GM12878 (cell line): ENCODE measurements around the gene GPC3. TPM values are rescaled to one million over a fixed set of nuclear protein-coding genes. Genes with fewer than 3 reads are reported as not detected.

Experiments used
- ATAC-seq: fragments of 200-7000 bp; cut with Tn5 transposase; 3 replicates; pipeline ENCODE4 v1.9.1; 2020; ENCODE audit warnings: mild to moderate bottlenecking, moderate library complexity
- BruUV-seq: library from RNA; stranded (reverse); fragments of 400-500 nt; replicated peaks from 2 replicates; lab custom pipeline; 2021; lab: Mats Ljungman, UMichigan
- CTCF ChIA-PET: fragments of 300-600 bp; sonication (Branson Sonifier 250); formaldehyde crosslinking; extraction: SDS; loops from one replicate; lab custom pipeline; 2021; ENCODE audit warnings: inconsistent platforms; lab: Yijun Ruan, JAX
- POLR2A ChIA-PET: fragments of 350-600 bp; formaldehyde crosslinking; extraction: SDS; loops from one replicate; lab custom pipeline; 2021; ENCODE audit warnings: inconsistent platforms; lab: Charles Lee
- RAD21 ChIA-PET: fragments of 300-600 bp; sonication (Branson Sonifier 250); formaldehyde crosslinking; loops from one replicate; lab custom pipeline; 2023; ENCODE audit warnings: antibody characterized with exemption; ENCODE audit not compliant: unreplicated experiment; lab: Charles Lee
- SMC1A ChIA-PET: fragments of 300-600 bp; sonication (Branson Sonifier 250); formaldehyde crosslinking; loops from one replicate; lab custom pipeline; 2023; ENCODE audit not compliant: unreplicated experiment, uncharacterized antibody; lab: Charles Lee
- DNase-seq: peaks from one replicate; pipeline ENCODE4 v3.0.0-alpha.2; 2011; ENCODE audit warnings: low read depth, low spot score
- FAIRE-seq: peaks from 3 replicates; lab custom pipeline; 2011; peaks lifted over from hg19 to GRCh38; lab: Jason Lieb, UNC
- H2AFZ ChIP-seq: 2 replicates; pipeline ENCODE4 v1.6.0; 2011; ENCODE audit warnings: low read depth, low read length, control low read depth; ENCODE audit not compliant: control insufficient read depth
- H3K27ac ChIP-seq: 2 replicates; pipeline ENCODE4 v1.5.1; 2011; ENCODE audit warnings: control low read depth; ENCODE audit not compliant: control insufficient read depth, insufficient read depth
- H3K27me3 ChIP-seq, 2 experiments: replicated peaks in 1 of 2; 2 replicates each; pipeline versions ENCODE4 v1.6.0 to v1.6.1; 2011; ENCODE audit warnings: low read length in 1 of 2; ENCODE audit not compliant: control insufficient read depth in 2 of 2, insufficient read depth in 2 of 2
- H3K36me3 ChIP-seq, 2 experiments: 2 replicates each; pipeline ENCODE4 v1.5.1; 2011; ENCODE audit warnings: low read length in 1 of 2; ENCODE audit not compliant: control insufficient read depth in 2 of 2, insufficient read depth in 2 of 2
- H3K4me1 ChIP-seq: 2 replicates; pipeline ENCODE4 v1.6.1; 2011; ENCODE audit warnings: mild to moderate bottlenecking, low read length, moderate library complexity, mixed read lengths; ENCODE audit not compliant: control insufficient read depth, insufficient read depth
- H3K4me2 ChIP-seq: 2 replicates; pipeline ENCODE4 v1.6.0; 2011; ENCODE audit warnings: control low read depth; ENCODE audit not compliant: control insufficient read depth, insufficient read depth
- H3K4me3 ChIP-seq: fragments of 200-600 bp; sonication (generic); 2 replicates; pipeline ENCODE4 v1.5.1; 2016
- H3K79me2 ChIP-seq: 2 replicates; pipeline ENCODE4 v1.6.0; 2011; ENCODE audit warnings: low read length; ENCODE audit not compliant: control insufficient read depth, insufficient read depth
- H3K9ac ChIP-seq: 2 replicates; pipeline ENCODE4 v1.8.0; 2011; ENCODE audit warnings: low read length, control low read depth, mixed read lengths; ENCODE audit not compliant: control insufficient read depth, insufficient read depth
- H3K9me3 ChIP-seq: replicated peaks from 3 replicates; pipeline ENCODE4 v1.5.1; 2011; ENCODE audit warnings: mild to moderate bottlenecking, low read length; ENCODE audit not compliant: control insufficient read depth, insufficient read depth
- H4K20me1 ChIP-seq: 2 replicates; pipeline ENCODE4 v1.6.0; 2011; ENCODE audit not compliant: control insufficient read depth, insufficient read depth
- CREM ChIP-seq: IDR thresholded peaks from 2 replicates; pipeline ENCODE4 v1.6.1; 2014; ENCODE audit warnings: antibody characterized with exemption, low read depth
- GATAD2B ChIP-seq: fragments of 450-650 bp; conservative IDR thresholded peaks from 2 replicates; pipeline ENCODE4 v1.6.1; 2017; ENCODE audit warnings: low read depth, mild to moderate bottlenecking, moderate library complexity
- IRF4 ChIP-seq: IDR thresholded peaks from 2 replicates; pipeline ENCODE4 v1.6.1; 2011; ENCODE audit warnings: low read depth, low read length
- KLF5 ChIP-seq: fragments of 450-650 bp; IDR thresholded peaks from 2 replicates; pipeline ENCODE4 v1.6.1; 2014; ENCODE audit warnings: mild to moderate bottlenecking; ENCODE audit not compliant: partially characterized antibody
- MYC ChIP-seq: IDR thresholded peaks from 2 replicates; pipeline ENCODE4 v1.6.1; 2011; ENCODE audit warnings: mild to moderate bottlenecking, low read length, moderate library complexity, inconsistent platforms; ENCODE audit not compliant: insufficient read depth, insufficient replicate concordance, insufficient read length, severe bottlenecking
- NFYB ChIP-seq: IDR thresholded peaks from 2 replicates; pipeline ENCODE4 v1.6.1; 2011; ENCODE audit warnings: low read depth, mild to moderate bottlenecking, low read length, improper control_type of control experiment, moderate library complexity; ENCODE audit not compliant: insufficient read depth
- SIN3A ChIP-seq: IDR thresholded peaks from 2 replicates; pipeline ENCODE4 v1.6.1; 2012; ENCODE audit warnings: low read depth, low read length, improper control_type of control experiment
- WGBS: methylation state at CpG from one replicate; pipeline ENCODE4 v1.1.6; 2016; ENCODE audit warnings: low lambda C conversion rate; ENCODE audit not compliant: insufficient replicate concordance, insufficient coverage; ENCODE audit errors: missing lambda C conversion rate; 5-methylcytosine and 5-hydroxymethylcytosine counted together
- in situ Hi-C: fragments of 300-500 bp; cut with MboI; formaldehyde crosslinking; loops from 9 replicates; pipeline ENCODE4 v1.14.3; 2018; ENCODE audit warnings: mixed read lengths
- intact Hi-C: fragments of 100-400 bp; cut with micrococcal nuclease; formaldehyde crosslinking; loops from one replicate; pipeline ENCODE4 v1.14.2; 2022; ENCODE audit not compliant: unreplicated experiment
- polyA plus RNA-seq, 11 experiments: library from polyadenylated mRNA; depleted of rRNA in 4 of 11; unstranded in 6 of 11; stranded (reverse) in 5 of 11; fragments of >200 nt; fragmentation: Nextera tagmentation in 4 of 11; fragmentation: Illumina TruSeq in 1 of 11; extraction: Ambion mirVana in 4 of 11; extraction: Trizol in 1 of 11; gene quantifications; 1 replicate in 1 of 11; 2 replicates in 10 of 11; pipeline versions ENCODE4 v1.2.1 to v1.2.3, GENCODE V29; 2011 to 2016; ENCODE audit warnings: inconsistent platforms in 2 of 11, missing spikeins in 2 of 11, low read depth in 1 of 11
- total RNA-seq, 4 experiments: library from RNA; depleted of rRNA in 3 of 4; stranded (reverse); fragments of >200 nt in 3 of 4; fragmentation: Illumina TruSeq in 1 of 4; extraction: Trizol in 1 of 4; gene quantifications; 2 replicates each; pipeline versions ENCODE4 v1.2.1 to v1.2.3, GENCODE V29; 2013 to 2021

The GPC3 gene
- total and polyA plus RNA-seq, 10 of the 15 experiments (the other 5 are each of a cell fraction or from before 2014, with no cell fraction given) = 0.09 to 0.82 TPM; not detected in 8

- ChIA-PET POLR2A (no interaction called here), CTCF (no interaction called here), SMC1A (no interaction called here), RAD21 (no interaction called here)
- Histone ChIP-seq H3K9ac (no peak overlapping the region), H3K4me2 (no peak overlapping the region), H3K27me3 (no peaks in the 10 kb centered on the region), H4K20me1 (no peaks in the 10 kb centered on the region), H3K27ac (no peak overlapping the region), H3K79me2 (no peaks in the 10 kb centered on the region), H3K36me3 (no peaks in the 10 kb centered on the region), H2AFZ (no peak overlapping the region), H3K9me3 (no peaks in the 10 kb centered on the region), H3K4me3 (no peak overlapping the region), H3K4me1 (no peaks in the 10 kb centered on the region)
- FAIRE-seq = no peak
- no TSS peak for BruUV-seq
- intact Hi-C loops = no loop called here
- no peak for DNase-seq
- WGBS = 6% methylated on average over 2 of the region's 2 CpGs
- ATAC-seq = no peak
- in situ Hi-C loops = no loop called here
- TF ChIP-seq IRF4 = no peak
- no peak for TF ChIP-seq CREM
- TF ChIP-seq SIN3A = no peak
Measured at GRCh38 chrX:133639726-133640125, 345.7 kb downstream of the GPC3 start.

GRCh38 chrX:133638285-133638684 lies 347.1 kb downstream of the GPC3 start:
- H3K4me2 ChIP-seq = no peak overlapping the region
- no peaks in the 10 kb centered on the region for H3K36me3 ChIP-seq
- CTCF ChIA-PET = no interaction called here
- H3K27me3 ChIP-seq = no peaks in the 10 kb centered on the region
- FAIRE-seq (no peak), ATAC-seq (no peak), DNase-seq (no peak)
- no TSS peak for BruUV-seq
- in situ Hi-C loops (no loop called here), intact Hi-C loops (no loop called here)
- POLR2A ChIA-PET = no interaction called here
- H2AFZ ChIP-seq = no peak overlapping the region
- SMC1A ChIA-PET = no interaction called here
- H3K4me1 ChIP-seq = no peaks in the 10 kb centered on the region
- RAD21 ChIA-PET = no interaction called here
- no peak overlapping the region for H3K4me3 ChIP-seq
- H3K27ac ChIP-seq = no peak overlapping the region
- H3K9ac ChIP-seq = no peak overlapping the region
- H3K79me2 ChIP-seq = no peaks in the 10 kb centered on the region
- TF ChIP-seq GATAD2B (no peak), KLF5 (no peak), MYC (no peak), NFYB (no peak)
- TF ChIP-seq, all 136 proteins: peak for 0
- Histone ChIP-seq H3K9me3 (no peaks in the 10 kb centered on the region), H4K20me1 (no peaks in the 10 kb centered on the region)
- WGBS = 0% methylated on average over 4 of the region's 4 CpGs
